Neuron (in vitro differentiated cells): ENCODE measurements around the gene CRYBB2.
"Not testable (repeated sequence)": the region's sequence is repeated elsewhere in the genome, so short reads cannot be mapped to it uniquely, and the experiment has no call there.

ENCODE experiments used
- H2AFZ ChIP-seq: one replicate; pipeline ENCODE4 v1.6.1; 2013; ENCODE audit warnings: low read depth, mild to moderate bottlenecking, inconsistent platforms, low read length, moderate library complexity
- H3K27me3 ChIP-seq: one replicate; pipeline ENCODE4 v1.6.1; 2013; ENCODE audit warnings: low read length; ENCODE audit not compliant: insufficient read depth
- H3K36me3 ChIP-seq: one replicate; pipeline ENCODE4 v1.6.1; 2013; ENCODE audit warnings: low read length; ENCODE audit not compliant: insufficient read depth
- H3K4me1 ChIP-seq: one replicate; pipeline ENCODE4 v1.6.1; 2013; ENCODE audit warnings: low read length; ENCODE audit not compliant: insufficient read depth
- H3K4me3 ChIP-seq: 2 replicates; pipeline ENCODE4 v1.5.1; 2013; ENCODE audit warnings: mild to moderate bottlenecking, low read length, moderate library complexity
- H3K9me3 ChIP-seq: one replicate; pipeline ENCODE4 v1.6.1; 2013; ENCODE audit warnings: low read length

CRYBB2 gene

DNA sequence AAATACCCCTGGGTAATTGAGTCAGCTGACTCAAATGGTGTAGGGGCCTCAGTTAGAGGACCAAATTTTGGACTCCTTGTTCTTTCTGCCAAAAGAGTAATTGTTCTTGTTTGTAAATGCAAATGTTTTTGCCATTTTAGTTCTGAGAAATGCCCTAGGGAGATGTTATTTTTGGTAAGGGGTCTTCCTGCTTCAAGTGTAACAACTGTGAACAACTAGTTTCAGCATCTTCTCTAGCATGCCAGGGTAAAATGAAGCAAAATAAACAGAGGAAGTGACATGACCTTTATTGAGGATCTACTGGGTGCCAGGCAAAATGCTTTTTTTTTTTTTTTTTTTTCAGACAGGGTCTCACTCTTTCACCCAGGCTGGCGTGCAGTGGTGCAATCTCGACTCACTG lies 60.7 kb downstream of the CRYBB2 start:
- not testable (repeated sequence) for H2AFZ ChIP-seq, H3K4me3 ChIP-seq
- peaks cover 49% of the 10 kb centered on the region for H3K27me3 ChIP-seq

More for the DNA sequence above, 60.7 kb downstream of the CRYBB2 start:
- H3K36me3 ChIP-seq, H3K4me1 ChIP-seq, H3K9me3 ChIP-seq: not testable (repeated sequence)
